ENCODE measurements around the gene METTL5. TPM values are rescaled to one million over a fixed set of nuclear protein-coding genes. Genes with fewer than 3 reads are reported as not detected.
"Not testable (repeated sequence)": the region's sequence is repeated elsewhere in the genome, so short reads cannot be mapped to it uniquely, and the experiment has no call there.

Gene METTL5
- total RNA-seq, 1 donor from 2014 or later: 46.1 TPM

DNA sequence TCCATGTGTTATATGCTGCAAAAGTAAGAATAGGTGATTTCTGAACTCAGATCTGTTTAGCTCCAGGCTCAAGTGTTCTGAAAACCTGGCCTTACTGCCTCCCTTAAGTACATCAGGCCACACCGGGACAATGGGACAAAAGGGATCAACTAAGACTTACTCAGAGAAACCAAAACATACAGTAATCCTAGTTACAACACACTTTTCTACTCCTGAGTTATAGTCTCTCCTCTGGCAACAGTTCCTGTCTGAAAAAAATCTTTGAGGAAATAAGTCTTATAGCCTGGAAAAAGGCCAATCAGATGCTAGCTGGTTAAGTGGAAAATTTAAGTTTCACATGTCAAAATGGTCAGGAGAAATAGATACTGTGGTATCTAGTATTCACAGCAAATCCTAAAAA, 5.6 kb downstream of the METTL5 start:
- DNase-seq (ENCODE audit: low read depth): no peak
- Histone ChIP-seq H3K36me3 (ENCODE audit: control insufficient read depth, insufficient read depth, low read length) (peaks cover 1% of the 10 kb centered on the region), H3K4me3 (ENCODE audit: low read depth, low read length) (no peak overlapping the region), H3K27me3 (ENCODE audit: control insufficient read depth, insufficient read depth, low read length) (no peaks in the 10 kb centered on the region)
- TF ChIP-seq, protein P1, sequence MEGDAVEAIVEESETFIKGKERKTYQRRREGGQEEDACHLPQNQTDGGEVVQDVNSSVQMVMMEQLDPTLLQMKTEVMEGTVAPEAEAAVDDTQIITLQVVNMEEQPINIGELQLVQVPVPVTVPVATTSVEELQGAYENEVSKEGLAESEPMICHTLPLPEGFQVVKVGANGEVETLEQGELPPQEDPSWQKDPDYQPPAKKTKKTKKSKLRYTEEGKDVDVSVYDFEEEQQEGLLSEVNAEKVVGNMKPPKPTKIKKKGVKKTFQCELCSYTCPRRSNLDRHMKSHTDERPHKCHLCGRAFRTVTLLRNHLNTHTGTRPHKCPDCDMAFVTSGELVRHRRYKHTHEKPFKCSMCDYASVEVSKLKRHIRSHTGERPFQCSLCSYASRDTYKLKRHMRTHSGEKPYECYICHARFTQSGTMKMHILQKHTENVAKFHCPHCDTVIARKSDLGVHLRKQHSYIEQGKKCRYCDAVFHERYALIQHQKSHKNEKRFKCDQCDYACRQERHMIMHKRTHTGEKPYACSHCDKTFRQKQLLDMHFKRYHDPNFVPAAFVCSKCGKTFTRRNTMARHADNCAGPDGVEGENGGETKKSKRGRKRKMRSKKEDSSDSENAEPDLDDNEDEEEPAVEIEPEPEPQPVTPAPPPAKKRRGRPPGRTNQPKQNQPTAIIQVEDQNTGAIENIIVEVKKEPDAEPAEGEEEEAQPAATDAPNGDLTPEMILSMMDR (IDR thresholded peaks at IDR 0.05; ENCODE audit: insufficient read depth, low read length, poor library complexity, severe bottlenecking): no peak

DNA sequence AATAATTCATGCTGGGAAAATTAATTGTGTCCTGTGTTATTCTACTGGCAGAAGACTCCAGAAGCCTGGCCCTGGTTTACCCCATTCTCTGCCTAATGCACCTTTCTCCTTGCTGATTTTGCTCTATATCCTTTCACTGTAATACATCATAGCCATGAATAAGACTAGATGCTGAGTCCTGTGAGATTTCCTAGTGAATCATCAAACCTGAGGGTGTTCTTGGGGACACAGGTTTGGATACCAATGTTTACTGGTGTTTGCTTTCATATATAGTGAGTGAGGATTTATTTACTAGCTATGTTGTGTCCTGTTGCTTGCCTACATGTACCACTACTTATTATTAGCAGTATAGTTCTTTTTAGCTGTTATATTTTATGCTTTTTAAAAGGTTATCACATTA, 6.5 kb downstream of the METTL5 start:
- TF ChIP-seq, protein P1 (IDR thresholded peaks at IDR 0.05; ENCODE audit: insufficient read depth, low read length, poor library complexity, severe bottlenecking): no peak
- Histone ChIP-seq H3K36me3 (ENCODE audit: control insufficient read depth, insufficient read depth, low read length) (peaks cover 1% of the 10 kb centered on the region), H3K27me3 (ENCODE audit: control insufficient read depth, insufficient read depth, low read length) (no peaks in the 10 kb centered on the region), H3K4me3 (ENCODE audit: low read depth, low read length) (no peak overlapping the region)
- DNase-seq (ENCODE audit: low read depth): no peak

DNA sequence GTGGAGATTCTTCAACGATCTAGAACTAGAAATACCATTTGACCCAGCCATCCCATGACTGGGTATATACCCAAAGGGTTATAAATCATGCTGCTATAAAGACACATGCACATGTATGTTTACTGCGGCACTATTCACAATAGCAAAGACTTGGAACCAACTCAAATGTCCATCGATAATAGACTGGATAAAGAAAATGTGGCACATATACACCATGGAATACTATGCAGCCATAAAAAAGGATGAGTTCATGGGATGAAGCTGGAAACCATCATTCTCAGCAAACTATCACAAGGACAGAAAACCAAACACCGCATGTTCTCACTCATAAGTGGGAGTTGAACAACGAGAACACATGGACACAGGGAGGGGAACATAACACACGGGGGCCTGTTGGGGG, 7.3 kb downstream of the METTL5 start:
- DNase-seq (ENCODE audit: low read depth); H3K36me3 ChIP-seq (ENCODE audit: control insufficient read depth, insufficient read depth, low read length): not testable (repeated sequence)

DNA sequence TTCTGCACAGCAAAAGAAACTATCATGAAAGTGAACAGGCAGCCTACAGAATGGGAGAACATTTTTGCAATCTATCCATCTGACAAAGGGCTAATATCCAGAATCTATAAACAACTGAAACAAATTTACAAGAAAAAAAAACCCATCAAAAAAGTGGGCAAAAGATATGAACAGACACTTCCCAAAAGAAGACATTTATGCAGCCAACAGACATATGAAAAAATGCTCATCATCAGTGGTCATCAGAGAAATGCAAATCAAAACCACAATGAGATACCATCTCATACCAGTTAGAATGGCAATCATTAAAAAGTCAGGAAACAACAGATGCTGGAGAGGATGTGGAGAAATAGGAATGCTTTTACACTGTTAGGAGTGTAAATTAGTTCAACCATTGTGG, 7.7 kb downstream of the METTL5 start:
- DNase-seq (ENCODE audit: low read depth); H3K4me3 ChIP-seq (ENCODE audit: low read depth, low read length); H3K27me3 ChIP-seq (ENCODE audit: control insufficient read depth, insufficient read depth, low read length); H3K36me3 ChIP-seq (ENCODE audit: control insufficient read depth, insufficient read depth, low read length): not testable (repeated sequence)

More for the DNA sequence above, 7.3 kb downstream of the METTL5 start:
- H3K27me3 ChIP-seq (ENCODE audit: control insufficient read depth, insufficient read depth, low read length); H3K4me3 ChIP-seq (ENCODE audit: low read depth, low read length): not testable (repeated sequence)

DNA sequence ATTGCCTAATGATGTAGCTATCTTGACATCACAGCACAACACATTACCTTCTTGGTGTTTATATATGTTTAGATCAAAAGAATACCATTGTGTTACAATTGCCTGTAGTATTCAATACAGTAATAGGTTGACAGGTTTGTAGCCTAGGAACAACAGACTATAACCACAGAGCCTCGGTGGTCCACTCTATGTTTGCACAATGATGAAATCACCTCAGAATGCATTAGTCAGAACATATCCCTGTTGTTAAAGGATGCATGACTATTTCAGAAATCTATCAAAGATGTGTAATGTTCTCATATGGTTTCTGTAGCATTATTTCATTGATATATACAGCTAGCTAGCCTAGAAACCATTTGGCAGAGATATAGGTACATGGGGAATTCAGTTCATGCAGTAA, 8.9 kb downstream of the METTL5 start:
- H3K4me3 ChIP-seq (ENCODE audit: low read depth, low read length): no peak overlapping the region
- TF ChIP-seq, protein P1 (IDR thresholded peaks at IDR 0.05; ENCODE audit: insufficient read depth, low read length, poor library complexity, severe bottlenecking): no peak
- peaks cover 1% of the 10 kb centered on the region for H3K36me3 ChIP-seq (ENCODE audit: control insufficient read depth, insufficient read depth, low read length)
- no peaks in the 10 kb centered on the region for H3K27me3 ChIP-seq (ENCODE audit: control insufficient read depth, insufficient read depth, low read length)
- peak; percentile 72 for DNase-seq (ENCODE audit: low read depth)

DNA sequence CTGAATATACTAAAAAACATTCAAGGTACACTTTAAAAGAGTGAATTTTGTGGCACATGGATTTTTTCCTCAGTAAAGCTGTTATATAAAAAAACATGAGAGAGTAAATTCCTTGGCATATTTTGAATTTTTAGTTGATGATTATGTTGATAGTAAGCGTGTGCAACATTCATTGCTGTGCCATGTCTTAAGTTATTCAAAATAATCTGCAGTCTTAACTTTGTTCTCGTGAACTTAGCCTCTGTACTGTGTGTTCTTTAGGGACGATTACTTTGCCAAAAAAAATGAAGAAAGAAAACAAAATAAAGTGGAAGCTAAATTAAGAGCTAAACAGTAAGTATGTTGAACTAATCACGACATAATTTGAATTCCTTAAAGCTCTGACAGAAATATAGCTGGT, 16.5 kb downstream of the METTL5 start:
- no peak overlapping the region for H3K4me3 ChIP-seq (ENCODE audit: low read depth, low read length)
- no peaks in the 10 kb centered on the region for H3K27me3 ChIP-seq (ENCODE audit: control insufficient read depth, insufficient read depth, low read length)
- DNase-seq (ENCODE audit: low read depth): no peak
- TF ChIP-seq, protein P1 (IDR thresholded peaks at IDR 0.05; ENCODE audit: insufficient read depth, low read length, poor library complexity, severe bottlenecking): no peak
- no peaks in the 10 kb centered on the region for H3K36me3 ChIP-seq (ENCODE audit: control insufficient read depth, insufficient read depth, low read length)

DNA sequence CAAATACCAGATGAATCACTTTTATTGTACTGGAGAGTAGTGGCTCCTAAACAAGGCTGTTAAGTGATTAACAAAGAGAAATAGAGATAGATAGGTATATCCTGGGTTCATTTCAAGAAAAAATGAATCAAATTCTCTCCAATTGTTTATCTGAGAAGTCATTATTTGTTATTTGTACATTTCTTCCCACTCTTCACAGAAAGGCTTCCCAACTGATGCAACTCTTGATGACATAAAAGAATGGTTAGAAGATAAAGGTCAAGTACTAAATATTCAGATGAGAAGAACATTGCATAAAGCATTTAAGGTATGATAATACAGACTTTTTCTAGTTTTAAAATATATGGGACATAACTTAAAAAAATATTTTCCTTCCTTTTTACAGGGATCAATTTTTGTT, 18.1 kb downstream of the METTL5 start:
- H3K4me3 ChIP-seq (ENCODE audit: low read depth, low read length): no peak overlapping the region
- TF ChIP-seq, protein P1 (IDR thresholded peaks at IDR 0.05; ENCODE audit: insufficient read depth, low read length, poor library complexity, severe bottlenecking): no peak
- no peaks in the 10 kb centered on the region for H3K36me3 ChIP-seq (ENCODE audit: control insufficient read depth, insufficient read depth, low read length)
- DNase-seq (ENCODE audit: low read depth): no peak
- no peaks in the 10 kb centered on the region for H3K27me3 ChIP-seq (ENCODE audit: control insufficient read depth, insufficient read depth, low read length)
